K562 (cell line): ENCODE measurements around the gene NAA38. TPM values are rescaled to one million over a fixed set of nuclear protein-coding genes. Genes with fewer than 3 reads are reported as not detected.

Experiments used
- ATAC-seq: fragments of 200-7000 bp; cut with Tn5 transposase; 3 replicates; pipeline ENCODE4 v1.9.1; 2020; ENCODE audit warnings: moderate library complexity
- BruUV-seq: library from RNA; stranded (reverse); fragments of 400-500 nt; replicated peaks from 2 replicates; lab custom pipeline; 2021; lab: Mats Ljungman, UMichigan
- CTCF ChIA-PET: fragments of 300-600 bp; formaldehyde crosslinking; extraction: SDS; loops from one replicate; lab custom pipeline; 2021; ENCODE audit warnings: low intra/inter-chr PET ratio; lab: Yijun Ruan, JAX
- POLR2A ChIA-PET: fragments of 300-600, 350-650 bp; sonication (Branson Sonifier 250); formaldehyde crosslinking; extraction: SDS; loops from one replicate; lab custom pipeline; 2021; ENCODE audit warnings: antibody characterized with exemption, inconsistent platforms; lab: Yijun Ruan, JAX
- DNase-seq, 4 experiments: peaks; one replicate each; pipeline versions ENCODE4 v3.0.0 to v3.0.0-alpha.2; 2011 to 2018; ENCODE audit warnings: low spot score in 3 of 4, mixed read lengths in 3 of 4; ENCODE audit errors: extremely low read depth in 1 of 4
- FAIRE-seq: peaks from 2 replicates; lab custom pipeline; 2011; peaks lifted over from hg19 to GRCh38; lab: Jason Lieb, UNC
- H2AFZ ChIP-seq: 2 replicates; pipeline ENCODE4 v1.6.0; 2011; ENCODE audit warnings: low read depth, low read length, control low read depth, inconsistent platforms
- H3K27ac ChIP-seq: fragments of 200-600 bp; 3 replicates; pipeline ENCODE4 v1.8.0; 2011; ENCODE audit warnings: low read depth, mild to moderate bottlenecking, control low read depth, inconsistent platforms, low read length, moderate library complexity, mixed read lengths; ENCODE audit errors: extremely low read depth
- H3K27me3 ChIP-seq, 2 experiments: fragments of 300-600 bp in 1 of 2; 2 replicates in 1 of 2; 3 replicates in 1 of 2; pipeline versions ENCODE4 v1.6.0 to v1.8.0; 2011; ENCODE audit warnings: inconsistent platforms in 2 of 2, low read length in 2 of 2, mild to moderate bottlenecking in 1 of 2, mixed read lengths in 1 of 2, moderate library complexity in 1 of 2; ENCODE audit not compliant: control insufficient read depth in 2 of 2, insufficient read depth in 2 of 2
- H3K36me3 ChIP-seq: fragments of 300-600 bp; 3 replicates; pipeline ENCODE4 v1.8.0; 2011; ENCODE audit warnings: mild to moderate bottlenecking, low read length, inconsistent platforms; ENCODE audit not compliant: control insufficient read depth, insufficient read depth
- H3K4me1 ChIP-seq, 2 experiments: fragments of 200-600 bp in 1 of 2; replicated peaks in 1 of 2; 2 replicates in 1 of 2; 3 replicates in 1 of 2; pipeline versions ENCODE4 v1.5.1 to v1.8.0; 2011; ENCODE audit warnings: inconsistent platforms in 2 of 2, low read length in 2 of 2, mild to moderate bottlenecking in 1 of 2, mixed read lengths in 1 of 2, moderate library complexity in 1 of 2; ENCODE audit not compliant: control insufficient read depth in 2 of 2, insufficient read depth in 2 of 2
- H3K4me2 ChIP-seq: 2 replicates; pipeline ENCODE4 v1.6.1; 2011; ENCODE audit warnings: low read length, control low read depth, inconsistent platforms, mixed read lengths; ENCODE audit not compliant: insufficient read depth
- H3K4me3 ChIP-seq: fragments of 200-600 bp; sonication (generic), shearing (Covaris generic); 2 replicates; pipeline ENCODE4 v1.5.1; 2016; ENCODE audit warnings: control low read depth, inconsistent platforms
- H3K79me2 ChIP-seq: fragments of 200-600 bp; 3 replicates; pipeline ENCODE4 v1.8.0; 2011; ENCODE audit warnings: low read length, inconsistent platforms; ENCODE audit not compliant: control insufficient read depth, insufficient read depth
- H3K9ac ChIP-seq, 2 experiments: 2 replicates each; pipeline versions ENCODE4 v1.6.0 to v1.6.1; 2011; ENCODE audit warnings: low read depth in 2 of 2, low read length in 2 of 2, control low read depth in 1 of 2, inconsistent platforms in 1 of 2, mild to moderate bottlenecking in 1 of 2, mixed read lengths in 1 of 2; ENCODE audit not compliant: insufficient read depth in 1 of 2
- H3K9me1 ChIP-seq: one replicate; pipeline ENCODE4 v1.6.0; 2011; ENCODE audit warnings: inconsistent platforms, mild to moderate bottlenecking, low read length, moderate library complexity; ENCODE audit not compliant: control insufficient read depth, insufficient read depth
- H3K9me3 ChIP-seq: replicated peaks from 2 replicates; pipeline ENCODE4 v1.5.1; 2011; ENCODE audit warnings: low read depth, low read length, inconsistent platforms; ENCODE audit not compliant: control insufficient read depth, insufficient read depth
- H4K20me1 ChIP-seq: replicated peaks from 2 replicates; pipeline ENCODE4 v1.6.1; 2011; ENCODE audit warnings: low read length, inconsistent platforms, mixed read lengths; ENCODE audit not compliant: control insufficient read depth, insufficient read depth
- REST ChIP-seq, 2 experiments: fragments of 450-650 bp; formaldehyde crosslinking in 1 of 2; IDR thresholded peaks; 2 replicates each; pipeline versions ENCODE4 v1.4.0 to v1.6.1; 2014 to 2020; ENCODE audit warnings: mild to moderate bottlenecking in 2 of 2, borderline replicate concordance in 1 of 2, low read depth in 1 of 2
- ZNF318 ChIP-seq, 2 experiments: fragments of 450-650 bp; IDR thresholded peaks; 2 replicates each; pipeline ENCODE4 v1.6.1; 2016; ENCODE audit warnings: mild to moderate bottlenecking in 2 of 2, borderline replicate concordance in 1 of 2, low read depth in 1 of 2, moderate library complexity in 1 of 2
- WGBS: fragments of 100-300 bp; shearing (Covaris generic); methylation state at CpG from one replicate; pipeline ENCODE4 v1.1.6; 2016; ENCODE audit warnings: low coverage, mixed read lengths; ENCODE audit not compliant: insufficient coverage; ENCODE audit errors: missing lambda C conversion rate; 5-methylcytosine and 5-hydroxymethylcytosine counted together
- in situ Hi-C: fragments of 300-500 bp; cut with MboI; formaldehyde crosslinking; loops from 4 replicates; pipeline ENCODE4 v1.15.0; 2018; ENCODE audit warnings: inconsistent platforms, mixed read lengths
- intact Hi-C: fragments of 100-400 bp; cut with micrococcal nuclease; formaldehyde crosslinking; loops from 2 replicates; pipeline ENCODE4 v1.14.2; 2022
- polyA plus RNA-seq, 8 experiments: library from polyadenylated mRNA; depleted of rRNA in 4 of 8; stranded (reverse) in 5 of 8; unstranded in 3 of 8; fragments of >200 nt; fragmentation: Nextera tagmentation in 2 of 8; fragmentation: Illumina TruSeq in 1 of 8; extraction: Ambion mirVana in 2 of 8; extraction: Trizol in 1 of 8; gene quantifications; 2 replicates each; pipeline versions ENCODE4 v1.2.1 to v1.2.3, GENCODE V29; 2011 to 2014; ENCODE audit warnings: inconsistent platforms in 1 of 8, missing spikeins in 1 of 8
- total RNA-seq, 7 experiments: library from RNA; depleted of rRNA in 6 of 7; stranded (reverse); fragments of >200 nt in 6 of 7; fragmentation: Illumina TruSeq in 2 of 7; extraction: Trizol in 2 of 7; gene quantifications; 2 replicates each; pipeline versions ENCODE4 v1.2.1 to v1.2.3, GENCODE V29; 2011 to 2021; ENCODE audit warnings: low replicate concordance in 1 of 7

The NAA38 gene
- total and polyA plus RNA-seq, 9 of the 15 experiments (the other 6 are each of a cell fraction or from before 2014, with no cell fraction given), result 16.4 to 99.8 (median 57.3) TPM

GRCh38 chr17:7851438-7852261, 5.7 kb downstream of the NAA38 start:
- in situ Hi-C loops (no loop called here), intact Hi-C loops (loop anchor here (10.0 kb wide), 1 partner anchor 107 kb away; no protein-coding TSS in a partner anchor)
- Histone ChIP-seq H3K4me3 (no peak overlapping the region), H3K36me3 (peaks cover 56% of the 10 kb centered on the region; the same call in 2 of the 3 replicates), H3K79me2 (peaks cover 6% of the 10 kb centered on the region; the same call in 1 of the 3 replicates), H3K4me1 (peaks cover 5 to 38% of the 10 kb centered on the region in 2 experiments; a peak in 3 of 5 replicates), H2AFZ (no peak overlapping the region), H3K9me3 (no peaks in the 10 kb centered on the region), H3K4me2 (no peak overlapping the region), H3K27me3 (no peaks in the 10 kb centered on the region), H3K9ac (no peak overlapping the region), H3K9me1 (no peaks in the 10 kb centered on the region), H3K27ac (no peak overlapping the region), H4K20me1 (no peaks in the 10 kb centered on the region)
- CTCF ChIA-PET, result interaction anchor here (0.6 to 1.3 kb wide), 2 partner anchors 29 to 108 kb away, joined by 3 to 8 read pairs; no protein-coding TSS in a partner anchor
- FAIRE-seq (no peak), ATAC-seq (peak; percentile 61), DNase-seq (peak; percentile 51 to 64 (median 54))
- 92% methylated on average over 17 of the region's 60 CpGs for WGBS
- POLR2A ChIA-PET, result interaction anchor here (1.0 to 1.1 kb wide), 2 partner anchors 10 to 19 kb away, joined by 4 read pairs; no protein-coding TSS in a partner anchor
- BruUV-seq, result no TSS peak
- TF ChIP-seq REST (IDR thresholded peaks at IDR 0.05; ENCODE audit: borderline replicate concordance) (peak; percentile 64; the same call in 1 of the 2 replicates), REST (CRISPR knock-in tag; IDR thresholded peaks at IDR 0.05; ENCODE audit: low read depth) (no peak), ZNF318 (IDR thresholded peaks at IDR 0.05; ENCODE audit: borderline replicate concordance in 1 of 2, low read depth in 1 of 2) (no peak)
